GM23248 (cell line): ENCODE data around the gene CLPTM1L.

Experiments used
- EZH2 ChIP-seq: fragments of 200-600 bp; sonication (generic); IDR thresholded peaks from 2 replicates; pipeline ENCODE4 v1.6.1; 2018; ENCODE audit warnings: antibody characterized with exemption, mild to moderate bottlenecking; ENCODE audit not compliant: insufficient read depth, poor library complexity, severe bottlenecking
- EZH2phosphoT487 ChIP-seq: fragments of 200-600 bp; sonication (generic); IDR thresholded peaks from 2 replicates; pipeline ENCODE4 v1.6.1; 2018; ENCODE audit warnings: antibody characterized with exemption, moderate library complexity, mild to moderate bottlenecking, low read depth; ENCODE audit not compliant: insufficient read depth

GRCh38 chr5:1387059-1387755 lies 42.3 kb upstream of the CLPTM1L start:
- TF ChIP-seq EZH2phosphoT487 = no peak
- TF ChIP-seq EZH2 = no peak
